Keratinocyte (primary cell): ENCODE measurements around the gene KLF3. TPM values are rescaled to one million over a fixed set of nuclear protein-coding genes. Genes with fewer than 3 reads are reported as not detected.

Experiments used
- DNase-seq: peaks from one replicate; pipeline ENCODE4 v3.0.0-alpha.2; 2011; ENCODE audit warnings: low read depth, missing footprints, low spot score
- FAIRE-seq: peaks from 2 replicates; lab custom pipeline; 2011; peaks lifted over from hg19 to GRCh38; lab: Jason Lieb, UNC
- H2AFZ ChIP-seq: 2 replicates; pipeline ENCODE4 v1.6.0; 2012; ENCODE audit warnings: low read length, control low read depth, inconsistent platforms; ENCODE audit not compliant: control insufficient read depth
- H3K27ac ChIP-seq: 2 replicates; pipeline ENCODE4 v1.5.1; 2011; ENCODE audit warnings: low read length; ENCODE audit not compliant: control insufficient read depth, insufficient read depth
- H3K27me3 ChIP-seq: 3 replicates; pipeline ENCODE4 v1.6.0; 2011; ENCODE audit warnings: low read length; ENCODE audit not compliant: control insufficient read depth, insufficient read depth; ENCODE audit errors: extremely low read depth
- H3K36me3 ChIP-seq, 2 experiments: 2 replicates in 1 of 2; 3 replicates in 1 of 2; pipeline ENCODE4 v1.5.1; 2011; ENCODE audit warnings: low read length in 2 of 2, mild to moderate bottlenecking in 1 of 2; ENCODE audit not compliant: control insufficient read depth in 2 of 2, insufficient read depth in 2 of 2; ENCODE audit errors: extremely low read depth in 1 of 2
- H3K4me1 ChIP-seq: 3 replicates; pipeline ENCODE4 v1.5.1; 2011; ENCODE audit warnings: low read length; ENCODE audit not compliant: control insufficient read depth, insufficient read depth; ENCODE audit errors: extremely low read depth
- H3K4me2 ChIP-seq: 3 replicates; pipeline ENCODE4 v1.6.0; 2011; ENCODE audit warnings: low read depth, low read length; ENCODE audit not compliant: control insufficient read depth, insufficient read depth; ENCODE audit errors: extremely low read depth
- H3K4me3 ChIP-seq, 3 experiments: fragments of 200-600 bp in 1 of 3; sonication (generic) in 1 of 3; 2 replicates in 2 of 3; 3 replicates in 1 of 3; pipeline ENCODE4 v1.5.1; 2011 to 2016; ENCODE audit warnings: low read length in 3 of 3, mild to moderate bottlenecking in 3 of 3, control low read depth in 2 of 3, inconsistent platforms in 1 of 3, low read depth in 1 of 3, mixed read lengths in 1 of 3, mixed run types in 1 of 3, moderate library complexity in 1 of 3; ENCODE audit not compliant: control insufficient read depth in 2 of 3, insufficient read depth in 2 of 3; ENCODE audit errors: extremely low read depth in 1 of 3
- H3K79me2 ChIP-seq: 2 replicates; pipeline ENCODE4 v1.6.0; 2012; ENCODE audit warnings: low read length; ENCODE audit not compliant: control insufficient read depth, insufficient read depth
- H3K9ac ChIP-seq: 3 replicates; pipeline ENCODE4 v1.6.0; 2011; ENCODE audit warnings: low read length; ENCODE audit not compliant: control insufficient read depth, insufficient read depth; ENCODE audit errors: extremely low read depth
- H3K9me1 ChIP-seq: 3 replicates; pipeline ENCODE4 v1.6.0; 2011; ENCODE audit warnings: low read length; ENCODE audit not compliant: control insufficient read depth, insufficient read depth; ENCODE audit errors: extremely low read depth
- H3K9me3 ChIP-seq: 2 replicates; pipeline ENCODE4 v1.5.1; 2012; ENCODE audit warnings: low read depth, low read length; ENCODE audit not compliant: control insufficient read depth
- H4K20me1 ChIP-seq: 3 replicates; pipeline ENCODE4 v1.6.0; 2011; ENCODE audit warnings: low read length; ENCODE audit not compliant: control insufficient read depth, insufficient read depth; ENCODE audit errors: extremely low read depth
- CTCF ChIP-seq, 3 experiments: IDR thresholded peaks in 1 of 3; conservative IDR thresholded peaks in 1 of 3; optimal IDR thresholded peaks in 1 of 3; 2 replicates in 2 of 3; 3 replicates in 1 of 3; pipeline versions ENCODE3 to v1.5.1; 2011; ENCODE audit warnings: low read length in 3 of 3, mild to moderate bottlenecking in 3 of 3, moderate library complexity in 2 of 3, control low read depth in 1 of 3, inconsistent platforms in 1 of 3; ENCODE audit not compliant: insufficient read depth in 2 of 3; ENCODE audit errors: extremely low read depth in 1 of 3
- EZH2 ChIP-seq: IDR thresholded peaks from one replicate; pipeline ENCODE4 v1.6.1; 2012; ENCODE audit warnings: inconsistent platforms, mild to moderate bottlenecking, low read length, moderate library complexity
- dilution Hi-C: fragments of 300-500 bp; cut with MboI; formaldehyde crosslinking; loops from one replicate; pipeline ENCODE4 v1.7.0; 2020; ENCODE audit warnings: low sequenced_read_pairs; ENCODE audit not compliant: extremely low pct_ligation_motif_present
- polyA plus RNA-seq, 5 experiments: library from polyadenylated mRNA; depleted of rRNA in 3 of 5; stranded (reverse) in 3 of 5; stranded (forward) in 1 of 5; unstranded in 1 of 5; fragments of >200 nt; gene quantifications; 1 replicate in 1 of 5; 2 replicates in 3 of 5; 3 replicates in 1 of 5; pipeline versions ENCODE4 v1.2.1 to v1.2.3, GENCODE V29; 2011 to 2012; ENCODE audit warnings: missing spikeins in 2 of 5, low read depth in 1 of 5, low replicate concordance in 1 of 5

The KLF3 gene
- polyA plus RNA-seq, 1 donor (not counting 4 experiments of a cell fraction or from before 2014, with no cell fraction given), result 39.9 TPM

DNA sequence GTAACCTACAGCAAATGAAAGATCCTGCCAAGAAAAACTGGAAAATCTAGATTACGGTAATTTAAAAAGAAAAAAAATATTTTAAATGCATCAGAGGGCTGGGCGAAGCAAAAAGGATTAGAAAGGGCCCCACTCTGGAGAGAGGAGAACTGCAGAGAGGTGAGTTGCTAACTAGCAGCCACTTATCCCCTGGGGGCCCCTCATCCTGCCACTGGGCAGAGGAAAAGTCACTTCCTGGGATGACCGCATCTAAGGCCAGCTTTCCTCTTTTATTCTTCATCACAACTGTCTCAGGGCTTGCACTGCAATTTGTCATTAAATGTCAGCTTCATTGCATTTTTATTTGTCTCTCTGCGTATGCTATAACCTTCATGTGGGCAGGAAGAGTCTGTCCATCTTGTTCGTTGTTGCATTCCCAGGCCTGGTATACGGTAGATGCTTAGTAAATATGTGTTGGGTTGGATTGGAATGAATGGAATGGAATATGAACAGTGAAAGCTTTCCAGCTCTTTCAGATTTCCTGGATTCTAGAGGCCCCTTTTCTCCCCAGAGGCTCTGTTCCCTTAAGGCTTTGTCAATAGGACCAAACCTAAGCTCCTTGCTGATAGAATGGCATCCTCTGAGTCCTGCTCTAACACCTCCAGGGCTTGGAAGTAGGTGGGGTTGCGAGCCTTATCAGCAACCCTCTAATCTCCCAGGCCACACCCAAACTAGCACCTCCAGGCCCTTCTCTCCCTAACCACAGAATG is 59.9 kb downstream of the KLF3 start:
- no peaks in the 10 kb centered on the region for H3K9me1 ChIP-seq
- H2AFZ ChIP-seq, result peak overlapping the region; percentile 16
- no peaks in the 10 kb centered on the region for H3K36me3 ChIP-seq
- H3K4me2 ChIP-seq, result peak overlapping the region; percentile 3
- H3K9ac ChIP-seq, result no peak overlapping the region
- H3K9me3 ChIP-seq, result no peaks in the 10 kb centered on the region
- H3K27ac ChIP-seq, result no peak overlapping the region
- no peaks in the 10 kb centered on the region for H3K79me2 ChIP-seq
- H3K27me3 ChIP-seq, result no peaks in the 10 kb centered on the region
- H3K4me3 ChIP-seq, result no peak overlapping the region
- dilution Hi-C loops, result no loop called here
- peaks cover 19% of the 10 kb centered on the region for H3K4me1 ChIP-seq
- DNase-seq (no peak), FAIRE-seq (peak; percentile 13)
- TF ChIP-seq EZH2 (no peak), CTCF (optimal IDR thresholded peaks at IDR 0.05 in 1 of 3, IDR thresholded peaks at IDR 0.05 in 1 of 3, conservative IDR thresholded peaks at IDR 0.05 in 1 of 3; ENCODE audit: extremely low read depth in 1 of 3, insufficient read depth in 2 of 3, low read length in 3 of 3) (no peak)
- H4K20me1 ChIP-seq, result no peaks in the 10 kb centered on the region

DNA sequence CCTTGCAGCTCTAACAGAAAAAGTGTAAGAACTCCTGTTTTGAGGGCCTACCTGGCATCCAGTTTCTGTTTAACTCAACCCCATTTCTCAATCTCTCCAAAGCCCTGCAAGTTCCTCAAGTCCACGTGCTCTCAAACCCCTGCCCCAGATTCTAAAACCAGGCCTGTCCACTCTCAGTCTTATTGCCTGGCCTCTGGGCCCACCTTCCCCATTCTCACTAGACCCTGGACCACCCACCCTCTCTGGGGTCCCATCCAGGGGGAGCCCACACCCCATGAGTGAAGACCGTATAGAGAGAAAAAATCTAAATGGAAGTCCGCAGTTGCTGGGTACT is 60.4 kb downstream of the KLF3 start:
- H3K4me1 ChIP-seq, result peaks cover 20% of the 10 kb centered on the region
- dilution Hi-C loops, result no loop called here
- no peaks in the 10 kb centered on the region for H3K9me1 ChIP-seq
- H3K27ac ChIP-seq, result no peak overlapping the region
- H3K9me3 ChIP-seq, result no peaks in the 10 kb centered on the region
- peak overlapping the region; percentile 3 for H3K4me2 ChIP-seq
- no peak for DNase-seq
- H3K9ac ChIP-seq, result no peak overlapping the region
- no peaks in the 10 kb centered on the region for H3K79me2 ChIP-seq
- no peaks in the 10 kb centered on the region for H3K27me3 ChIP-seq
- H4K20me1 ChIP-seq, result no peaks in the 10 kb centered on the region
- no peak overlapping the region for H2AFZ ChIP-seq
- no peak for FAIRE-seq
- no peak overlapping the region for H3K4me3 ChIP-seq
- TF ChIP-seq CTCF (optimal IDR thresholded peaks at IDR 0.05 in 1 of 3, IDR thresholded peaks at IDR 0.05 in 1 of 3, conservative IDR thresholded peaks at IDR 0.05 in 1 of 3; ENCODE audit: extremely low read depth in 1 of 3, insufficient read depth in 2 of 3, low read length in 3 of 3), result no peak
- no peak for TF ChIP-seq EZH2
- no peaks in the 10 kb centered on the region for H3K36me3 ChIP-seq
